Liver (tissue), 9 donors: Measurements from ENCODE around the gene RALGPS2. TPM values are rescaled to one million over a fixed set of nuclear protein-coding genes. Genes with fewer than 3 reads are reported as not detected.

Source experiments
- DNase-seq: peaks from one replicate; pipeline ENCODE4 v3.0.0-alpha.2; 2017; ENCODE audit warnings: low spot score
- H3K27ac ChIP-seq, 2 donors: one replicate each; pipeline ENCODE4 v1.7.0; 2013; ENCODE audit warnings: inconsistent platforms in 2 of 2, low read length in 2 of 2, control low read depth in 1 of 2, low read depth in 1 of 2, mild to moderate bottlenecking in 1 of 2
- H3K27me3 ChIP-seq, 4 donors: one replicate each; pipeline versions ENCODE4 v1.6.1 to v1.7.0; 2013; ENCODE audit warnings: low read length in 3 of 4, inconsistent platforms in 1 of 4, mild to moderate bottlenecking in 1 of 4, moderate library complexity in 1 of 4; ENCODE audit not compliant: control insufficient read depth in 4 of 4, insufficient read depth in 4 of 4
- H3K36me3 ChIP-seq, 4 donors: one replicate each; pipeline versions ENCODE4 v1.6.1 to v1.7.0; 2013; ENCODE audit warnings: low read length in 3 of 4, mild to moderate bottlenecking in 3 of 4, low read depth in 1 of 4, moderate library complexity in 1 of 4; ENCODE audit not compliant: control insufficient read depth in 4 of 4, insufficient read depth in 3 of 4
- H3K4me1 ChIP-seq, 4 donors: one replicate each; pipeline versions ENCODE4 v1.6.1 to v1.7.0; 2013; ENCODE audit warnings: low read length in 3 of 4, mild to moderate bottlenecking in 3 of 4, moderate library complexity in 1 of 4; ENCODE audit not compliant: control insufficient read depth in 4 of 4, insufficient read depth in 4 of 4
- H3K4me3 ChIP-seq, 3 donors: one replicate each; pipeline versions ENCODE4 v1.6.1 to v1.7.0; 2013; ENCODE audit warnings: low read length in 3 of 3, control low read depth in 1 of 3, low read depth in 1 of 3, mild to moderate bottlenecking in 1 of 3
- H3K9ac ChIP-seq, 2 donors: one replicate each; pipeline ENCODE4 v1.7.0; 2013; ENCODE audit warnings: low read length in 2 of 2, mild to moderate bottlenecking in 2 of 2, moderate library complexity in 2 of 2, control low read depth in 1 of 2, low read depth in 1 of 2
- H3K9me3 ChIP-seq, 4 donors: one replicate each; pipeline versions ENCODE4 v1.6.1 to v1.7.0; 2013; ENCODE audit warnings: low read length in 3 of 4; ENCODE audit not compliant: control insufficient read depth in 4 of 4
- ATF3 ChIP-seq: IDR thresholded peaks from 2 replicates; pipeline ENCODE4 v1.6.1; 2016; ENCODE audit warnings: antibody characterized with exemption
- CTCF ChIP-seq: fragments of 150-350 bp; IDR thresholded peaks from 2 replicates; pipeline ENCODE4 v1.5.1; 2017; ENCODE audit warnings: improper control_type of control experiment, low read depth, low read length; ENCODE audit not compliant: missing input control
- EGR1 ChIP-seq, 2 donors: IDR thresholded peaks; 2 replicates each; pipeline ENCODE4 v1.6.1; 2016 to 2018; ENCODE audit warnings: antibody characterized with exemption in 2 of 2, low read depth in 2 of 2
- FOXA1 ChIP-seq: IDR thresholded peaks from 2 replicates; pipeline ENCODE4 v1.6.1; 2016; ENCODE audit warnings: antibody characterized with exemption
- FOXA2 ChIP-seq: IDR thresholded peaks from 2 replicates; pipeline ENCODE4 v1.6.1; 2016; ENCODE audit warnings: antibody characterized with exemption
- GABPA ChIP-seq, 2 donors: IDR thresholded peaks in 1 of 2; conservative IDR thresholded peaks in 1 of 2; 2 replicates each; pipeline ENCODE4 v1.6.1; 2016; ENCODE audit warnings: antibody characterized with exemption in 2 of 2, mild to moderate bottlenecking in 1 of 2, moderate library complexity in 1 of 2
- HNF4A ChIP-seq, 2 donors: conservative IDR thresholded peaks; 2 replicates each; pipeline ENCODE4 v1.6.1; 2016; ENCODE audit warnings: antibody characterized with exemption in 2 of 2, mild to moderate bottlenecking in 2 of 2
- HNF4G ChIP-seq: IDR thresholded peaks from 2 replicates; pipeline ENCODE4 v1.6.1; 2016; ENCODE audit warnings: antibody characterized with exemption
- JUND ChIP-seq, 2 donors: IDR thresholded peaks; 2 replicates each; pipeline ENCODE4 v1.6.1; 2016; ENCODE audit warnings: antibody characterized with exemption in 2 of 2
- MAX ChIP-seq: IDR thresholded peaks from 2 replicates; pipeline ENCODE4 v1.6.1; 2016; ENCODE audit warnings: antibody characterized with exemption
- NR2F2 ChIP-seq: IDR thresholded peaks from 2 replicates; pipeline ENCODE4 v1.6.1; 2016; ENCODE audit warnings: antibody characterized with exemption
- RAD21 ChIP-seq, 2 donors: IDR thresholded peaks; 2 replicates each; pipeline ENCODE4 v1.6.1; 2016; ENCODE audit warnings: antibody characterized with exemption in 2 of 2, mild to moderate bottlenecking in 2 of 2
- RXRA ChIP-seq, 2 donors: IDR thresholded peaks; 2 replicates each; pipeline ENCODE4 v1.6.1; 2017 to 2018; ENCODE audit warnings: antibody characterized with exemption in 2 of 2, mild to moderate bottlenecking in 1 of 2
- SP1 ChIP-seq: IDR thresholded peaks from 2 replicates; pipeline ENCODE4 v1.6.1; 2018; ENCODE audit warnings: antibody characterized with exemption, mild to moderate bottlenecking
- YY1 ChIP-seq: IDR thresholded peaks from 2 replicates; pipeline ENCODE4 v1.6.1; 2016; ENCODE audit warnings: antibody characterized with exemption, mild to moderate bottlenecking
- ZBTB33 ChIP-seq: IDR thresholded peaks from 2 replicates; pipeline ENCODE4 v1.6.1; 2016; ENCODE audit warnings: antibody characterized with exemption
- WGBS: extraction: QIAGEN DNeasy Blood & Tissue Kit; methylation state at CpG from one replicate; pipeline ENCODE4 v1.1.7; 2013; 5-methylcytosine and 5-hydroxymethylcytosine counted together
- polyA plus RNA-seq, 2 donors: library from polyadenylated mRNA; stranded (reverse) in 1 of 2; unstranded in 1 of 2; fragments of 200-250 nt in 1 of 2; fragments of >200 nt in 1 of 2; fragmentation: Nextera tagmentation in 1 of 2; extraction: Ambion mirVana in 1 of 2; gene quantifications; one replicate each; pipeline versions ENCODE4 v1.2.1 to v1.2.3, GENCODE V29; 2013 to 2015
- total RNA-seq, 2 donors: library from RNA; depleted of rRNA; stranded (reverse); fragments of >200 nt; gene quantifications; one replicate each; pipeline ENCODE4 v1.2.3, GENCODE V29; 2014
- TF ChIP-seq, protein P1 (sequence below): IDR thresholded peaks from 2 replicates; pipeline ENCODE4 v1.6.1; 2016; ENCODE audit warnings: antibody characterized with exemption, mild to moderate bottlenecking
- donor health status: healthy.
- donor health status: healthy.
- donor health status: healthy.
- donor health status: healthy.
- donor health status: healthy.

The RALGPS2 gene
- total and polyA plus RNA-seq, 4 donors: 8.1 to 39.2 (median 16.9) TPM

GRCh38 chr1:178684542-178685000 lies 40.5 kb upstream of the RALGPS2 start:
- no peak overlapping the region for H3K27ac ChIP-seq
- no peak overlapping the region for H3K4me3 ChIP-seq
- no peak for TF ChIP-seq HNF4G
- no peak for TF ChIP-seq CTCF
- TF ChIP-seq FOXA1: no peak
- H3K9ac ChIP-seq: no peak overlapping the region
- no peaks in the 10 kb centered on the region for H3K9me3 ChIP-seq
- no peaks in the 10 kb centered on the region for H3K4me1 ChIP-seq
- H3K27me3 ChIP-seq: no peaks in the 10 kb centered on the region
- no peak for DNase-seq
- H3K36me3 ChIP-seq: no peaks in the 10 kb centered on the region
- 100% methylated on average over 1 of the region's 1 CpG for whole genome bisulfite sequencing

DNA sequence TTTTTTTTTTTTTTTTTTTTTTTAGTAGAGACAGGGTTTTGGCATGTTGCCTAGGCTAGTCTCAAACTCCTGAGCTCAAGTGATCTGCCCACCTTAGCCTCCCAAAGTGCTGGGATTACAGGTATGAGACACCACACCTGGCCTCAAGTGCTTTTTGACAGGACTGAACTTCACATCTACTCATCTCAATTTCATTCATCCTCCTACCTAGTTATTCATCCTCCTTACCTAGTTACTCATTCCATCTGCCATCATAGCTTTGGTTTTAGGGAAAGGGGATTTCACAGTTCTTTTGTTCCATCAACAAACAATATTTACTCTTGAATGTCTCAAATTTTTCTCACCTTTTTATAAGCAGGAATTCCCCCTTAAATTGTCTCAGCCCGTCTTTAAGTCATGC lies 38.6 kb upstream of the RALGPS2 start:
- WGBS: 93% methylated on average over 1 of the region's 1 CpG
- TF ChIP-seq FOXA1 (no peak), CTCF (no peak), SP1 (no peak), NR2F2 (no peak), FOXA2 (no peak), JUND (IDR thresholded peaks at IDR 0.05) (no peak), YY1 (no peak), ATF3 (no peak), EGR1 (IDR thresholded peaks at IDR 0.05; ENCODE audit: low read depth in 2 of 2) (no peak), HNF4G (no peak), GABPA (IDR thresholded peaks at IDR 0.05 in 1 of 2, conservative IDR thresholded peaks at IDR 0.05 in 1 of 2) (no peak), RXRA (IDR thresholded peaks at IDR 0.05) (no peak)
- H3K9me3 ChIP-seq: no peaks in the 10 kb centered on the region

DNA sequence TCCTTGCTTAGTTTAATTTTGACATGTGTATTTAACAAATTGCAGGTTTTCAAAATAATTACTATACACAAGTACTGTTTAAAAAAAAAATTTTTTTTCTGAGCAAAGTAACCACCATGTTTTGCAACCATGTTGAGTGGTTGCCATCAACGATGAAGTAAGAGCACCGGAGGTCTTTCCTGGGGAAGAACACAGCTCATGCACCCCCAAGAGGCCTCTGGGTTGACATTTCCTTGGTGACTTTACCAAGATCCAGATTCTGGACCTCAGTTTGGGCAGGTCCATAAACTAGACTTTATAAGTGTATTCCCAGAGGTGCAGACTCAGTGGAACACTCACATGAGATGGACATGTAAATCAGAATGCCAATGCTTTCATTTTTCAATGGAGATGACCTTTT lies 36.8 kb upstream of the RALGPS2 start:
- no peak overlapping the region for H3K9ac ChIP-seq
- no peaks in the 10 kb centered on the region for H3K27me3 ChIP-seq
- H3K9me3 ChIP-seq: no peaks in the 10 kb centered on the region
- 64% methylated on average over 2 of the region's 2 CpGs for WGBS
- H3K36me3 ChIP-seq: no peaks in the 10 kb centered on the region
- DNase-seq: no peak
- H3K27ac ChIP-seq: no peak overlapping the region
- H3K4me1 ChIP-seq: no peaks in the 10 kb centered on the region
- no peak overlapping the region for H3K4me3 ChIP-seq
- no peak for TF ChIP-seq NR2F2
- TF ChIP-seq RAD21 (IDR thresholded peaks at IDR 0.05): no peak
- no peak for TF ChIP-seq SP1
- no peak for TF ChIP-seq ATF3
- TF ChIP-seq, protein P1, sequence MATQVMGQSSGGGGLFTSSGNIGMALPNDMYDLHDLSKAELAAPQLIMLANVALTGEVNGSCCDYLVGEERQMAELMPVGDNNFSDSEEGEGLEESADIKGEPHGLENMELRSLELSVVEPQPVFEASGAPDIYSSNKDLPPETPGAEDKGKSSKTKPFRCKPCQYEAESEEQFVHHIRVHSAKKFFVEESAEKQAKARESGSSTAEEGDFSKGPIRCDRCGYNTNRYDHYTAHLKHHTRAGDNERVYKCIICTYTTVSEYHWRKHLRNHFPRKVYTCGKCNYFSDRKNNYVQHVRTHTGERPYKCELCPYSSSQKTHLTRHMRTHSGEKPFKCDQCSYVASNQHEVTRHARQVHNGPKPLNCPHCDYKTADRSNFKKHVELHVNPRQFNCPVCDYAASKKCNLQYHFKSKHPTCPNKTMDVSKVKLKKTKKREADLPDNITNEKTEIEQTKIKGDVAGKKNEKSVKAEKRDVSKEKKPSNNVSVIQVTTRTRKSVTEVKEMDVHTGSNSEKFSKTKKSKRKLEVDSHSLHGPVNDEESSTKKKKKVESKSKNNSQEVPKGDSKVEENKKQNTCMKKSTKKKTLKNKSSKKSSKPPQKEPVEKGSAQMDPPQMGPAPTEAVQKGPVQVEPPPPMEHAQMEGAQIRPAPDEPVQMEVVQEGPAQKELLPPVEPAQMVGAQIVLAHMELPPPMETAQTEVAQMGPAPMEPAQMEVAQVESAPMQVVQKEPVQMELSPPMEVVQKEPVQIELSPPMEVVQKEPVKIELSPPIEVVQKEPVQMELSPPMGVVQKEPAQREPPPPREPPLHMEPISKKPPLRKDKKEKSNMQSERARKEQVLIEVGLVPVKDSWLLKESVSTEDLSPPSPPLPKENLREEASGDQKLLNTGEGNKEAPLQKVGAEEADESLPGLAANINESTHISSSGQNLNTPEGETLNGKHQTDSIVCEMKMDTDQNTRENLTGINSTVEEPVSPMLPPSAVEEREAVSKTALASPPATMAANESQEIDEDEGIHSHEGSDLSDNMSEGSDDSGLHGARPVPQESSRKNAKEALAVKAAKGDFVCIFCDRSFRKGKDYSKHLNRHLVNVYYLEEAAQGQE: no peak
- no peak for TF ChIP-seq GABPA (IDR thresholded peaks at IDR 0.05 in 1 of 2, conservative IDR thresholded peaks at IDR 0.05 in 1 of 2)
- TF ChIP-seq YY1: no peak
- no peak for TF ChIP-seq RXRA (IDR thresholded peaks at IDR 0.05)
- TF ChIP-seq ZBTB33: no peak
- no peak for TF ChIP-seq MAX
- TF ChIP-seq FOXA1: no peak
- no peak for TF ChIP-seq HNF4G
- TF ChIP-seq HNF4A (conservative IDR thresholded peaks at IDR 0.05): no peak
- TF ChIP-seq EGR1 (IDR thresholded peaks at IDR 0.05; ENCODE audit: low read depth in 2 of 2): no peak

More for the DNA sequence above, 38.6 kb upstream of the RALGPS2 start:
- Histone ChIP-seq H3K36me3 (no peaks in the 10 kb centered on the region), H3K27ac (no peak overlapping the region), H3K4me3 (no peak overlapping the region), H3K27me3 (no peaks in the 10 kb centered on the region), H3K4me1 (no peaks in the 10 kb centered on the region), H3K9ac (no peak overlapping the region)
- no peak for DNase-seq
